AG04450 (cell line): ENCODE measurements around the gene BLOC1S1. TPM values are rescaled to one million over a fixed set of nuclear protein-coding genes. Genes with fewer than 3 reads are reported as not detected.
A peak's percentile ranks its signal among the peaks of the same experiment; 100 is the strongest.

ENCODE experiments used
- CTCF ChIA-PET: fragments of 300-600, 350-600 bp; formaldehyde crosslinking; extraction: SDS; loops from one replicate; lab custom pipeline; 2022; ENCODE audit warnings: antibody characterized with exemption, inconsistent platforms; lab: Charles Lee
- POLR2A ChIA-PET: fragments of 350-600 bp; formaldehyde crosslinking; extraction: SDS; loops from one replicate; lab custom pipeline; 2021; ENCODE audit warnings: antibody characterized with exemption, inconsistent platforms; lab: Yijun Ruan, JAX
- DNase-seq: peaks from one replicate; pipeline ENCODE4 v3.0.0-alpha.2; 2011; ENCODE audit warnings: low read depth, low spot score
- H3K27ac ChIP-seq: one replicate; pipeline ENCODE4 v1.5.1; 2012; ENCODE audit warnings: low read depth, low read length, control low read depth
- H3K27me3 ChIP-seq: one replicate; pipeline ENCODE4 v1.6.0; 2012; ENCODE audit warnings: low read length; ENCODE audit not compliant: control insufficient read depth, insufficient read depth
- H3K4me3 ChIP-seq: 2 replicates; pipeline ENCODE4 v1.5.1; 2011; ENCODE audit warnings: mild to moderate bottlenecking, low read depth, low read length, control low read depth
- H3K9me3 ChIP-seq: 2 replicates; pipeline ENCODE4 v1.5.1; 2012; ENCODE audit warnings: low read length; ENCODE audit not compliant: control insufficient read depth, insufficient read depth
- CTCF ChIP-seq: IDR thresholded peaks from 2 replicates; pipeline ENCODE4 v1.5.1; 2011; ENCODE audit warnings: low read depth, low read length, control low read depth, inconsistent platforms
- polyA plus RNA-seq: library from polyadenylated mRNA; depleted of rRNA; stranded (reverse); fragments of >200 nt; gene quantifications from 2 replicates; pipeline ENCODE4 v1.2.3, GENCODE V29; 2011

BLOC1S1 gene
- polyA plus RNA-seq, 1 experiment: 132 TPM

- CTCF ChIA-PET: no interaction called here
- H3K4me3 ChIP-seq: peak overlapping the region; percentile 27
- no peaks in the 10 kb centered on the region; the same call in 1 of the 2 replicates for H3K9me3 ChIP-seq
- POLR2A ChIA-PET: interaction anchor here (0.6 to 3.9 kb wide), 4 partner anchors 11 to 1357 kb away, joined by 3 to 20 read pairs (median 4); partner anchors contain the start of gene CD63
- TF ChIP-seq CTCF: no peak
- no peaks in the 10 kb centered on the region for H3K27me3 ChIP-seq
- DNase-seq: no peak
- H3K27ac ChIP-seq: peak overlapping the region; percentile 79
Observed at GRCh38 chr12:55718015-55718414, 2.2 kb downstream of the BLOC1S1 start.

- H3K27ac ChIP-seq: peak overlapping the region; percentile 79
- no peak for DNase-seq
- no peaks in the 10 kb centered on the region; the same call in 1 of the 2 replicates for H3K9me3 ChIP-seq
- no peak for TF ChIP-seq CTCF
- ChIA-PET CTCF (interaction anchor here (1.1 kb wide), 1 partner anchor 20 kb away, joined by 4 read pairs; no protein-coding TSS in a partner anchor), POLR2A (interaction anchor here (3.9 kb wide), 1 partner anchor 11 kb away, joined by 20 read pairs; the partner anchor contains the start of gene CD63)
- no peak overlapping the region for H3K4me3 ChIP-seq
- H3K27me3 ChIP-seq: no peaks in the 10 kb centered on the region
Observed at GRCh38 chr12:55718624-55719275, 2.9 kb downstream of the BLOC1S1 start.

- H3K9me3 ChIP-seq: no peaks in the 10 kb centered on the region; the same call in 1 of the 2 replicates
- H3K27ac ChIP-seq: peak overlapping the region; percentile 79
- no peaks in the 10 kb centered on the region for H3K27me3 ChIP-seq
- no peak for DNase-seq
- H3K4me3 ChIP-seq: no peak overlapping the region
- ChIA-PET POLR2A (interaction anchor here (0.6 to 3.2 kb wide), 2 partner anchors 10 to 122 kb away, joined by 3 to 17 read pairs; no protein-coding TSS in a partner anchor), CTCF (interaction anchor here (1.1 to 1.5 kb wide), 2 partner anchors 10 to 19 kb away, joined by 4 to 5 read pairs; partner anchors contain the start of gene CD63)
- no peak for TF ChIP-seq CTCF
Observed at GRCh38 chr12:55719371-55719770, 3.5 kb downstream of the BLOC1S1 start.

- ChIA-PET POLR2A (interaction anchor here (0.6 to 3.2 kb wide), 2 partner anchors 10 to 121 kb away, joined by 3 to 17 read pairs; no protein-coding TSS in a partner anchor), CTCF (interaction anchor here (0.8 to 1.5 kb wide), 5 partner anchors 9 to 100 kb away, joined by 3 to 7 read pairs (median 4); partner anchors contain the start of gene CD63)
- peak within 1 kb of the TSS; percentile 79 for H3K27ac ChIP-seq
- no peak for TF ChIP-seq CTCF
- DNase-seq: no peak
- 0 out of 2 replicates have a peak within 1 kb of the TSS, but pooled peaks have one; percentile 12 for H3K4me3 ChIP-seq
- H3K27me3 ChIP-seq: no peaks in the 10 kb centered on the region
- no peaks in the 10 kb centered on the region; the same call in 1 of the 2 replicates for H3K9me3 ChIP-seq
Observed at GRCh38 chr12:55720071-55720564, 4.3 kb downstream of the BLOC1S1 start, which contains the start of gene RDH5. Gene RDH5, plus strand, starts transcription at chr12:55720393. Its CDS starts 792 bp downstream, at chr12:55721185.
